GM12891 (cell line): ENCODE data around the gene NCF4.

Experiments used
- POLR2A ChIP-seq: IDR thresholded peaks from 2 replicates; pipeline ENCODE4 v1.6.1; 2011; ENCODE audit warnings: low read depth, low read length, control low read depth
- POLR2AphosphoS5 ChIP-seq: IDR thresholded peaks from 2 replicates; pipeline ENCODE4 v1.6.1; 2011; ENCODE audit warnings: low read depth, low read length, control low read depth
- SPI1 ChIP-seq: IDR thresholded peaks from 2 replicates; pipeline ENCODE4 v1.6.1; 2011; ENCODE audit warnings: low read depth, low read length, control low read depth
- TAF1 ChIP-seq: IDR thresholded peaks from 2 replicates; pipeline ENCODE4 v1.6.1; 2011; ENCODE audit warnings: low read depth, low read length, control low read depth

DNA sequence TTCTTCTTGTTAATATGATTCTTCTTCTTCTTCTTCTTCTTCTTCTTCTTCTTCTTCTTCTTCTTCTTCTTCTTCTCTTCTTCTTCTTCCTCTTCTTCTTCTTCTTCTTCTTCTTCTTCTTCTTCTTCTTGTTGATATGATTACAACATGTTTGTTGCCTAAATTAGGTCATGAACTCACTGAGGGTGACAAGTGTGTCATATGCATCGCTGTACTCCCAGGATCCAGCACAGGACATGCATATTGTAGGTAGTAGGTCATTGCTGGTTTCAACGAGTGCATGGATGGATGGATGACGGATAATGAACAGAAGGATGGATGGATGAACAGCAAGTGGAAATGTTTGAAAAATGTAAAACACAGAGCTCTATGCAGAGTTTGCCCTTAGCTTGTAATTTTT lies 29.1 kb upstream of the NCF4 start:
- TF ChIP-seq POLR2A, result no peak
- TF ChIP-seq TAF1, result no peak
- TF ChIP-seq POLR2AphosphoS5, result no peak
- TF ChIP-seq SPI1, result no peak
